Measurements from ENCODE around the gene PCDHGA6.
"Not testable (repeated sequence)": the region's sequence is repeated elsewhere in the genome, so short reads cannot be mapped to it uniquely, and the experiment has no call there.

The PCDHGA6 gene

GRCh38 chr5:141359790-141360426 lies 13.8 kb upstream of the PCDHGA6 start, which contains the start of gene PCDHGB2:
Gene PCDHGB2 (plus strand): TSS chr5:141359994. CDS start chr5:141360136, 142 bp downstream.
- DNase-seq (ENCODE audit: low read depth): no peak

- no peak for DNase-seq (ENCODE audit: low read depth)
These were observed 13.0 kb upstream of the PCDHGA6 start for GRCh38 chr5:141360685-141361084.

- DNase-seq (ENCODE audit: low read depth): no peak
These were observed 11.0 kb upstream of the PCDHGA6 start for GRCh38 chr5:141362719-141363118.

DNA sequence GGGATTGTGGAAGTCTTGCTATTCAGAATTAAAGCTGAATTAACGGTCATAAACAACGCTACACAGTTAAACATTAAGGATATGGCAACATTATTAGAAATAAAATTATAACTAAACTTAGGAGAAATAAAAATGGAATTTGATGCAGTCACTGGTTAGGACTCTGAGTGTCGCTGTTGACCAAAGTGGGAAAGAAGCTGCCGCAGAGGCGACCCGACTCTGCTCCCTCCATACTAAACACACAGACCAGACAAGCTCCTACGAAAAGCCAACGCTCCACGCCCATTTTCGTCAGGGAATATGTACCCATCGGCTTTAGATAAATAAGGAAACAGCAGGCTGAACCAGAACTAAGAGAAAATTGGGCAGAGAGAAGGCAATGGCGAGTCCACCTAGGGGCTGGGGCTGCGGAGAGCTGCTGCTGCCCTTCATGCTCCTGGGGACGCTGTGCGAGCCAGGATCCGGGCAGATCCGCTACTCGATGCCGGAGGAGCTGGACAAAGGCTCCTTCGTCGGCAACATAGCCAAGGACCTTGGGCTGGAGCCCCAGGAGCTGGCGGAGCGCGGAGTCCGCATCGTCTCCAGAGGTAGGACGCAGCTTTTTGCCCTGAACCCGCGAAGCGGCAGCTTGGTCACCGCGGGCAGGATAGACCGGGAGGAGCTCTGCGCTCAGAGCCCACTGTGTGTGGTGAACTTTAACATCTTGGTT lies 9.6 kb upstream of the PCDHGA6 start, which contains the start of gene PCDHGA5:
PCDHGA5 (plus strand) TSS at position 211 of the 709 bp plus-strand sequence; CDS start at position 380, 169 bp downstream.
- no peak for DNase-seq (ENCODE audit: low read depth)

- DNase-seq (ENCODE audit: low read depth): no peak
These were observed 7.4 kb upstream of the PCDHGA6 start for GRCh38 chr5:141366016-141366896.

DNA sequence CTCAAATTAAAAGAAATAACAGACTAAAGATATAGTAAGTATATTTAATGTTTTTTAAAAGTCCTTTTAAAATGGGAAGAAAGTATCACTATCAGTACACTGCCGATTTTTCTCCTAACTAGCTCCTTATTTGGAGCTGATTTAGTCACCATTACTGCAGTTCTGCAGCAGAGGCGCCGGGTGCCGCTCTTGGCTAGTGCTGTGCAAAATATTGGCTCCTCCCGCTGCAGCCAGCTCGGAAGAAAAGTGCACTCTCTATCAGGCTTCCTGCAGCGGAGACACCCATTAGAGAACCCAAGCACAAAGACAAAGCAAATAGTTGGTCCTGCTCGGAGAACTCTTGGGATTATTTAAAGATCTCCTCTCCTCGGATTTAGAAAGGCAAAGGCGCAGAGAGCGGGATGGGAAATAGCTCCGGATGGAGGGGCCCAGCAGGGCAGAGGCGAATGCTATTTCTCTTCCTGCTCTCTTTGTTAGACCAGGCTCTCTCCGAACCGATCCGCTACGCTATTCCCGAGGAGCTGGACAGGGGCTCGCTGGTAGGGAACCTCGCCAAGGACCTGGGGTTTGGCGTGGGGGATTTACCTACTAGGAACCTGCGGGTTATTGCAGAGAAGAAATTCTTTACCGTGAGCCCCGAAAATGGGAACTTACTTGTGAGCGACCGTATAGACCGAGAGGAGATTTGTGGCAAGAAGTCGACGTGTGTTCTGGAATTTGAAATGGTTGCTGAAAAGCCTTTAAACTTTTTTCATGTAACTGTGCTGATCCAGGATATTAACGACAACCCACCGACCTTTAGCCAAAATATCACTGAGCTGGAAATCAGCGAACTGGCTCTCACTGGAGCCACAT lies 3.5 kb upstream of the PCDHGA6 start, which contains the start of gene PCDHGB3:
PCDHGB3 (plus strand) TSS at position 249 of the 855 bp plus-strand sequence; CDS start at position 402, 153 bp downstream.
- no peak for DNase-seq (ENCODE audit: low read depth)

- no peak for DNase-seq (ENCODE audit: low read depth)
These were observed 1.9 kb upstream of the PCDHGA6 start for GRCh38 chr5:141371572-141372475.

GRCh38 chr5:141374627-141375026 lies 936 bp downstream of the PCDHGA6 start:
- no peak for DNase-seq (ENCODE audit: low read depth)

DNA sequence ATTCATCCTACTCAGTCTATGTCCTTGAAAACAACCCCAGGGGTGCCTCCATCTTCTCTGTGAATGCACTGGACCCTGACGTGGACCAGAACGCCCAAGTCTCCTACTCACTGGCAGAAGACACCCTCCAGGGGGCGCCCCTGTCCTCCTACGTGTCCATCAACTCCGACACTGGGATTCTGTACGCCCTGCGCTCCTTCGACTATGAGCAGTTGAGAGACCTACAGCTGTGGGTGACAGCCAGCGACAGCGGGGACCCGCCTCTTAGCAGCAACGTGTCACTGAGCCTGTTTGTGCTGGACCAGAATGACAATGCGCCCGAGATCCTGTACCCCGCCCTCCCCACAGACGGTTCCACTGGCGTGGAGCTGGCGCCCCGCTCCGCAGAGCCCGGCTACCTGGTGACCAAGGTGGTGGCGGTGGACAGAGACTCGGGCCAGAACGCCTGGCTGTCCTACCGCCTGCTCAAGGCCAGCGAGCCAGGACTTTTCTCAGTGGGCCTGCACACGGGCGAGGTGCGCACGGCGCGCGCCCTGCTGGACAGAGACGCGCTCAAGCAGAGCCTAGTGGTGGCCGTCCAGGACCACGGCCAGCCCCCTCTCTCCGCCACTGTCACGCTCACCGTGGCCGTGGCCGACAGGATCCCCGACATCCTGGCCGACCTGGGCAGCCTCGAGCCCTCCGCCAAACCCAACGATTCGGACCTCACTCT lies 1.9 kb downstream of the PCDHGA6 start:
- not testable (repeated sequence) for DNase-seq (ENCODE audit: low read depth)

DNA sequence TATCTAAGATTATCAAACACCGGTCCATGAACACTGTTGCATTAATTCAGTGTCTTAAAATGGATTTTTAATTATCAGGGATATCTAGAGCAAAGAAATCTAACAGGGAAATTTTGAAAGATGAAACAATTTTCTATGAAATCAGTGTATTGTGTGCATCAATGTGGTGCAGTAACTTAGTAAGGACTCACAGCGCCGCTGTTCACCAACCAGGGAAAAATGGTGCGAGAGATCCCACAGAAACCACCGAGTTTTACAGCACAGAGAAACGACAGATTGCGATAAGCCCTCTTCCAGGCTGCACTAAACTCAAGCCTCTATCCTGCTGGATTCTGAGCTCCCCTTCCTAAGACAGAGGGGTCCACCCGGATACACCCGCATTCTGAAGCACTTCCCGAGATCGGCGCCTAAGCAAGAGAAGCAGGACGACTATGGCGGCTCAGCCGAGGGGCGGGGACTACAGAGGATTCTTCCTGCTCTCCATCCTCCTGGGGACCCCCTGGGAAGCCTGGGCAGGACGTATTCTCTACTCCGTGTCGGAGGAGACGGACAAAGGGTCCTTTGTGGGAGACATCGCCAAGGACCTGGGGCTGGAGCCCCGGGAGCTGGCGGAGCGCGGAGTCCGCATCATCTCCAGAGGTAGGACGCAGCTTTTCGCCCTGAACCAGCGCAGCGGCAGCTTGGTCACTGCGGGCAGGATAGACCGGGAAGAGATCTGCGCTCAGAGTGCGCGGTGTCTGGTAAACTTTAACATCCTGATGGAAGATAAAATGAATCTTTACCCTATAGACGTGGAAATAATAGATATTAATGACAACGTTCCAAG lies 9.0 kb downstream of the PCDHGA6 start, which contains the start of gene PCDHGA7:
PCDHGA7 (plus strand) TSS at position 274 of the 826 bp plus-strand sequence; CDS start at position 432, 158 bp downstream.
- DNase-seq (ENCODE audit: low read depth): no peak

- DNase-seq (ENCODE audit: low read depth): no peak
These were observed 9.7 kb downstream of the PCDHGA6 start for GRCh38 chr5:141383345-141383744.

DNA sequence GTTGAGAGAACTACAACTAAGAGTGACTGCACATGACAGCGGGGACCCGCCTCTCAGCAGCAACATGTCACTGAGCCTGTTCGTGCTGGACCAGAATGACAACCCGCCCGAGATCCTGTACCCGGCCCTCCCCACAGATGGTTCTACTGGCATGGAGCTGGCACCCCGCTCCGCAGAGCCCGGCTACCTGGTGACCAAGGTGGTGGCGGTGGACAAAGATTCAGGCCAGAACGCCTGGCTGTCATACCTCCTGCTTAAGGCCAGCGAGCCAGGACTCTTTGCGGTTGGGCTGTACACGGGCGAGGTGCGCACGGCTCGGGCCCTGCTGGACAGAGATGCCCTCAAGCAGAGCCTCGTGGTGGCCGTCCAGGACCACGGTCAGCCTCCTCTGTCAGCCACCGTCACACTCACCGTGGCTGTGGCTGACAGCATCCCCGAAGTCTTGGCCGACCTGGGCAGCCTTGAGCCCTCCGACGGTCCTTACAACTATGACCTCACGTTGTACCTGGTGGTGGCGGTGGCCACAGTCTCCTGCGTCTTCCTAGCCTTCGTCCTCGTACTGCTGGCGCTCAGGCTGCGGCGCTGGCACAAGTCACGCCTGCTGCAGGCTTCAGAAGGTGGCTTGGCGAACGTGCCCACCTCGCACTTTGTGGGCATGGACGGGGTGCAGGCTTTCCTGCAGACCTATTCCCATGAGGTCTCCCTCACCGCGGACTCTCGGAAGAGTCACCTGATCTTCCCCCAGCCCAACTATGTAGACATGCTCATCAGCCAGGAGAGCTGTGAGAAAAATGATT lies 11.0 kb downstream of the PCDHGA6 start:
- no peak for DNase-seq (ENCODE audit: low read depth)

- not testable (repeated sequence) for DNase-seq (ENCODE audit: low read depth)
These were observed 14.0 kb downstream of the PCDHGA6 start, which contains the start of gene PCDHGB4 for GRCh38 chr5:141387557-141388311. Gene PCDHGB4 (plus strand): TSS chr5:141387698. CDS start chr5:141387885, 187 bp downstream.

DNA sequence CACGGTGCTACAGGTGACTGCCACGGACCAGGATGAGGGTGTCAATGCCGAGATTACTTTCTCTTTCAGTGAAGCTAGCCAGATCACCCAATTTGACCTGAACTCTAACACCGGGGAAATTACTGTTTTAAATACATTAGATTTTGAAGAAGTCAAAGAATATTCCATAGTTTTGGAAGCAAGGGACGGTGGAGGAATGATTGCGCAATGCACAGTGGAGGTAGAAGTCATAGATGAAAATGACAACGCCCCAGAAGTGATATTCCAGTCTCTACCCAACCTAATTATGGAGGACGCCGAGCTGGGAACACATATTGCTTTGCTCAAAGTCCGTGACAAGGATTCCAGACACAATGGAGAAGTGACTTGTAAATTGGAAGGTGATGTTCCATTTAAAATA lies 15.0 kb downstream of the PCDHGA6 start:
- no peak for DNase-seq (ENCODE audit: low read depth)

DNA sequence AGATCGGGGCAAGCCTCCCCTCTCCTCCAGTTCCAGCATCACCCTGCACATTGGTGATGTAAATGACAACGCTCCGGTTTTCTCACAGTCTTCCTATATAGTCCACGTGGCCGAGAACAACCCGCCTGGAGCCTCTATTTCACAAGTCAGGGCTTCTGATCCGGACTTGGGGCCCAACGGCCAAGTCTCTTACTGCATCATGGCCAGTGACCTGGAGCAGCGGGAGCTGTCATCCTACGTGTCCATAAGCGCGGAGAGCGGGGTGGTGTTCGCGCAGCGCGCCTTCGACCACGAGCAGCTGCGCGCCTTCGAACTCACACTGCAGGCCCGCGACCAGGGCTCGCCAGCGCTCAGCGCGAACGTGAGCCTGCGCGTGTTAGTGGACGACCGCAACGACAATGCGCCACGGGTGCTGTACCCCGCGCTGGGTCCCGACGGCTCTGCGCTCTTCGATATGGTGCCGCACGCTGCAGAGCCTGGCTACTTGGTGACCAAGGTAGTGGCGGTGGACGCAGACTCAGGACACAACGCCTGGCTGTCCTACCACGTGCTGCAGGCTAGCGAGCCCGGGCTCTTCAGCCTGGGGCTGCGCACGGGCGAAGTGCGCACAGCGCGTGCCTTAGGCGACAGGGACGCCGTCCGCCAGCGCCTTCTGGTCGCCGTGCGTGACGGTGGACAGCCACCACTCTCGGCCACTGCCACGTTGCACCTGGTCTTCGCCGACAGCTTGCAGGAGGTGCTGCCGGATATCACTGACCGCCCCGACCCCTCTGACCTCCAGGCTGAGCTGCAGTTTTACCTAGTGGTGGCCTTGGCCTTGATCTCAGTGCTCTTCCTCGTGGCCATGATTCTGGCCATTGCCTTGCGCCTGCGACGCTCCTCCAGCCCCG lies 15.7 kb downstream of the PCDHGA6 start:
- no peak for DNase-seq (ENCODE audit: low read depth)
